ENCODE results near the gene RDM1. TPM values are rescaled to one million over a fixed set of nuclear protein-coding genes. Genes with fewer than 3 reads are reported as not detected.

The RDM1 gene, protein sequence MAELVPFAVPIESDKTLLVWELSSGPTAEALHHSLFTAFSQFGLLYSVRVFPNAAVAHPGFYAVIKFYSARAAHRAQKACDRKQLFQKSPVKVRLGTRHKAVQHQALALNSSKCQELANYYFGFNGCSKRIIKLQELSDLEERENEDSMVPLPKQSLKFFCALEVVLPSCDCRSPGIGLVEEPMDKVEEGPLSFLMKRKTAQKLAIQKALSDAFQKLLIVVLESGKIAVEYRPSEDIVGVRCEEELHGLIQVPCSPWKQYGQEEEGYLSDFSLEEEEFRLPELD
- 0.19 and 0.36 TPM in 2 replicates for total RNA-seq

DNA sequence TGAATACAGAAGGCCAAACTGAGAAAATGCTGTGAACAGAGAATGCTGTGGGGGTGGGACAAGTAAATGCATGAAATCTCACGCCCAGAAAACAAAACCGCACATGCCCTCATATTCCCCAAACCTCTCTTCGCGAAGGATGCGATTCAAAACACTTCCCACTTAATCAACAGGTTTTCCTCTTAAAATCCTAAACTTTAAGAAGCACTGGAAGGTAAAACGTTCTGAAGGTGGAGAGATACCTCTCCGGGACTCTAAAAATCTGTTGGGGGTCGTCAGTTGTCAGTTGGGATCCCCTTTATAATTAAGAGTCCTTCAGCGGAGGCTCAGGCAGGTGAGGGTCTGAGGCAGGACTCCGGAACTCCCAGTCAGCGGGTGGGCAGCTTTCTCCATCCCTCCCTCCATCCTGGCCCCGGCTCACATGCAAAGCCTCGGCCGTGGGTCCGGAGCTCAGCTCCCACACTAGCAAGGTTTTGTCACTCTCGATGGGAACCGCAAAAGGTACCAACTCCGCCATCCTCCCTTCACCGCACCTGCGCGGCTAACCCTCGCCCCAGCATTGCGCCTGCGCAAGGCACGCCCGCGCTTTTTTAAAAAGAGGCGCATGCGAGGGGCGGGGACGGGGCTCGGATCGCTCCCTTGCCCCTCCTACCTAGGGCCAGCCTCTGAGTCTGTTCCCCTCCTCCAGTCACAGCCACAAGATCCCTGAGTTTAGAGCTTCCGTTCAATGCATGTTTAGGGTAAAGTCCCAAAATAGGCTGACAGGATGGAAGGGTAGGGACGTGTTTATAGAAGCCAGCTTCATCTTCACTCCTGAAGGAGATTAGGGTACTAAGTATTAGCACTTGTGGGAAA lies at the start of gene RDM1:
TSS of gene RDM1 (minus strand) at position 563 of the 855 bp plus-strand sequence. CDS start at position 517, 46 bp downstream.

DNA sequence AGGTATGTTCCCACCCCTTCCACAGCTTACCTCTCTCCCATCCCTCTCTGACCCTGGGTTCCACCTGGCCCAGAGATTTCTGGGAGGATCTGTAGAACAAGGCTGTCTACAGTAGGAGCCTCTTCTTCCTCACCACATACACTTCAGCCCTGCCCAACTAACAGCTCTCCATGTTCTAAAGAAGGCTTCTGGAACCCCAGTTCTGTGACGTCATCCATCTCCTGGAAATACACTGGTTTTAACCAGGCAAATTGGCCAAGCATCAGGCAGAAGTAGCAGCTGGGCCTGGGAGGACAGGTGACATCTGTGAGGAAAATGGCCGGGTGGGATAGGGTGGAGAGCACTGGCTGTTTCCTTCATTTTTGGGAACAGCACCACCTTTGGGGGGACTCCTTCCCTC lies 13.0 kb upstream of the RDM1 start, which contains the start of gene LYZL6:
TSS of gene LYZL6 (minus strand) at position 177 of the 400 bp plus-strand sequence. CDS start 4,357 bp downstream, outside the sequence.

DNA sequence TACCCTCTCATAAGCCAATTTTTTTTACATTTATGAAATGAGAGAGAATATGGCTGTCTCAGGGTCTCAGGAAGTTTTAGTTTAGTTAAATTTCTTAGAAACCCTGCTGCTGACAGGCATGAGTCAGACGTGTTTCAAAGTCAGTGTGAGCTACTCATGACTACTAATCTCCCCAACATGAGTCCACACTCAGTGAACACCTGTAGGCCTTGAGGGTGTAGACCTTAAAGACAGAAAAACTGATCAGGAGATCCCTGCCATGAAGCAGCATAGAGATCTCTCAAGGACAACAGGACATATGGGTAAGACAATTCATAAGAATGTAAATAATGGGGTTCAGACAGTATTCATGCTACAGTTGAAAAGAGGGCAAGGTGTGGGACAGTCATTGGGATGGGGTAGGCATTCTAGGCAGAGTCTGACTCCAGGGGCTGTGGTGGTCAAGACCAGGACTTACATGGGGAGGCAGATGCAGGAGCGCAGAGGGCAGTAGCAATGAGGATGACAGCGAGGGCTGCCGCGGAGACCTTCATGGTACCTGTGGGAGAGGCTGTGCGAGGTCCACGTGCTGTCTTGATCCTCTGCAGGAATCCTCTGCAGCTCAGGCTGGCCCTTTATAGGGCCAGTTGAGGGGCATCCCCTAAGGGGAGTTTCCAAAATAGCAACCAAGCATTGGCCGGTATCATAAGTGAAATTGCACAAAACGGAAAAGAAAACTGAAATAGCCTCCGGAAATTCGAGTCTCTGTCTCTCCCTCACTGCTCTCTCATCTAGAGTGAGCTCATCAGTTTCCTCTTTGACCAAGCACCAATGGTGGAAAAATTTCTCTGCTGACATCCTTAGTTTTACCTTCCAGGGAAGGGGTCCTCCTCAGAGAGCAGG lies 50.6 kb downstream of the RDM1 start, which contains the start of gene CCL5:
TSS of gene CCL5 (minus strand) at position 588 of the 882 bp plus-strand sequence.

DNA sequence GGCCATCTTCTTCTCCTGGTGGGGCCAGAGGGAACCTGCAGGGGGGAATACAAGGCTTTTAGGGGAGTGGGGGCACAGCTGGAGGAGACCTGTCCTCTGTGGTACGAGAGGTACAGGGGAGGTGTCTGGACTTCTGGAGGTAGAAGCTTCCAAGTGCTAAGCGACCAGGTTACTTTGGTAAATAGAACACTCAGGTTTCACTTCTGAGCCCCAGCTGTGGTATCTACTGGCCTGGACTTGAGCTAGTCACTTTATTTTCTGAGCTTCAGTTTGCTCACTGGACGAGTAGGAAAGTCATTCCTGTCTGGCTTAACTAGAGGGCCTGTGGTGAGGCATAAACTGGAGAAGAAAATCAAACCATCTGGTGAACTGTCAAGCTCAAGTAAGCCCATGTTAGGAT lies 61.8 kb downstream of the RDM1 start, which contains the start of gene HEATR9:
TSS of gene HEATR9 (minus strand) at position 155 of the 400 bp plus-strand sequence. CDS start at position 6, 149 bp downstream.

Other genes starting within 250 kb of the RDM1 start
- 0.19 and 0.27 TPM in 2 replicates for gene RASL10B, start 199.1 kb downstream of the RDM1 start, total RNA-seq
- gene GAS2L2, start 177.5 kb downstream of the RDM1 start, total RNA-seq = under 0.01 TPM in 1 of 2 replicates, not detected in the other
- gene C17orf50, start 169.9 kb downstream of the RDM1 start, total RNA-seq = not detected in 2 replicates
- gene MMP28, start 135.1 kb downstream of the RDM1 start, total RNA-seq = 3.8 TPM in 2 replicates
- 72.7 and 91.7 TPM in 2 replicates for gene TAF15, start 121.3 kb downstream of the RDM1 start, total RNA-seq
- gene HEATR9, start 61.9 kb downstream of the RDM1 start, total RNA-seq = not detected in 2 replicates
- gene CCL5, start 50.4 kb downstream of the RDM1 start, total RNA-seq = 0.09 and 0.18 TPM in 2 replicates
- gene LYZL6, start 12.9 kb upstream of the RDM1 start, total RNA-seq = not detected in 2 replicates
- gene CCL16, start 50.7 kb upstream of the RDM1 start, total RNA-seq = 0.18 and 0.19 TPM in 2 replicates
- gene CCL14, start 56.0 kb upstream of the RDM1 start, total RNA-seq = 6.1 and 7.1 TPM in 2 replicates
- gene CCL15, start 70.8 kb upstream of the RDM1 start, total RNA-seq = not detected in 2 replicates
- gene CCL23, start 87.2 kb upstream of the RDM1 start, total RNA-seq = 0.19 and 1.4 TPM in 2 replicates
- not detected in 2 replicates for gene CCL18, start 133.5 kb upstream of the RDM1 start, total RNA-seq
- not detected in 2 replicates for gene CCL3, start 159.4 kb upstream of the RDM1 start, total RNA-seq
- not detected in 2 replicates for gene CCL4, start 173.1 kb upstream of the RDM1 start, total RNA-seq
- gene TBC1D3B, start 245.9 kb upstream of the RDM1 start, total RNA-seq = 1.4 and 1.5 TPM in 2 replicates